DMS153 (cell line): ENCODE data around the gene ITPR2.

ENCODE experiments used
- DNase-seq: peaks from one replicate; lab custom pipeline; 2025; lab: John Stamatoyannopoulos, UW

The ITPR2 gene

GRCh38 chr12:26513363-26514043, 319.5 kb downstream of the ITPR2 start:
- no peak for DNase-seq

DNA sequence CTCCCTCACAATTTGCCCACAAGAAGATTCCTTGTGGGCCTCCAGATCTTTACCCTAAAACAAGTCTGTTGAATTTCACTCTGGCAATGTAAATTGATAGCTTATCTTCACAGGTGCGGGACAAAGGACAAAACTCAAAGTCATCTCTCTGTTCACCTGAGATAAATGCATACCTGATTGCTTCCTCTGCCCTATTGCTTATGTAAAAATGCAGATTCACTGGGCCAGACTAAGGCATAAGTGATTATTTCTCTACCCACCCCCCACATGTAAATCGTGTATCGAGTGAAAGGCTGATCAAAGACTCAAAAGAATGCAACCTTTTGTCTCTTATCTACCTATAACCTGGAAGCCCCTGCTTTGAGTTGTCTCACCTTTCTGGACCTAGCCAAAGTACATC, 320.8 kb downstream of the ITPR2 start:
- no peak for DNase-seq

- DNase-seq, result no peak
These were observed 322.7 kb downstream of the ITPR2 start for GRCh38 chr12:26510354-26510674.

DNA sequence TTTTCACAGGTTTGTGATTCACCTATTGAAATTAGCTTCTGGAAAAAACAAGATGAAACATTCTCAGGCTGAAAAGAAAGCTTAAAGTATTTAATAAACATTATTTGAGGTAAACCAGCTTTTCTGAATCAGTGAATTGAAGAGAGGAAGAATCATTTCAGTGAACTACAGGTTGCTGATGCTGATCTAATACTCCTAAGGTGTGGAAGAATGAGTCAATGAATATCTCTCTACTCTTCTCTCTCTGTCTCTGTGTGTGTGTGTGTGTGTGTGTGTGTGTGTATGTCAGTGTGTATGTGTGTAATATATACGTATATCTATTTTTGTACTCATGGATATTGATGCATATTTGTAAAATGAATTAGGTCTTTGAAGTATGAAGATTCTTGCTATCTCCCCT, 325.4 kb downstream of the ITPR2 start:
- DNase-seq, result no peak

GRCh38 chr12:26499979-26500640, 332.9 kb downstream of the ITPR2 start:
- DNase-seq, result no peak

- DNase-seq, result no peak
These were observed 336.8 kb downstream of the ITPR2 start for GRCh38 chr12:26496170-26496569.

- DNase-seq, result no peak
These were observed 339.3 kb downstream of the ITPR2 start for GRCh38 chr12:26493656-26494055.

GRCh38 chr12:26492406-26492805, 340.6 kb downstream of the ITPR2 start:
- no peak for DNase-seq

GRCh38 chr12:26489908-26490307, 343.1 kb downstream of the ITPR2 start:
- DNase-seq, result no peak

GRCh38 chr12:26488351-26488750, 344.6 kb downstream of the ITPR2 start:
- no peak for DNase-seq

DNA sequence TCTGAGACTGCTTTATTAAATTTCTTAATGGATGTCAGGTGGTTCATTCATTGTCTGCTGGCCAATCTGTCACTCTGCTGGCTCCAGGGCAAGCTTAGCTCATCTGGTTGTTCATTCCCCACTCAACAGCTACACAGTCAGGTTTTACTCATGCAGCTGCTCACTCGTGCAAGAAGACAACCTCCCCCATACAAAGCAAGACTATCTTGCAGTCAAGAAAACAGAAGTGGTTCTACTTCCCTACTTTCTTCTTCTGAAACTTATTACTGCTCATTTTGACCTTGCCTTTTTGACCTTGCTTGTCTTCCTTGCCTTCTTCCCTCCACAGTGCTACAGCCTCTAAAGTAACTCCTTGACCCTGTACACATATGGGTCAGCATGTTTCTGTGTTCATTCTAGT, 359.7 kb downstream of the ITPR2 start:
- no peak for DNase-seq

DNA sequence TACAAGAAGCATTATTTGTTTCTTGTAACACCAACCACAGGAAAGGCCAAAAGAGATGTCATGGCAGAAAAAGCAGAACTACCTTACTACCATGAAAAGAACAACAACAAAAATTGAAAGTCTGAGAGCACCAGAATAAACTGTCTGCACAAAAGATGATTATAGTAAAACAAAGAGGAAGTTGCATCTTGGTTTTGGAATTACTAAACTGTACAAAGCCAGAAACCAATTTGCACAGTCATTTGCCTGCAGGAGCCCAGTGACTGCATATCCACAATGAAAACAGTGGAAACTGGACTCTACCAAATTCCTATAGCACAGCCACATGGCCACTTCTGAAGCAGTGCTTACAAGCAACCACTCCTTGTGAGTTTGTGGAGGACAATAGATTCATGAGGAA, 361.4 kb downstream of the ITPR2 start:
- DNase-seq, result no peak

DNA sequence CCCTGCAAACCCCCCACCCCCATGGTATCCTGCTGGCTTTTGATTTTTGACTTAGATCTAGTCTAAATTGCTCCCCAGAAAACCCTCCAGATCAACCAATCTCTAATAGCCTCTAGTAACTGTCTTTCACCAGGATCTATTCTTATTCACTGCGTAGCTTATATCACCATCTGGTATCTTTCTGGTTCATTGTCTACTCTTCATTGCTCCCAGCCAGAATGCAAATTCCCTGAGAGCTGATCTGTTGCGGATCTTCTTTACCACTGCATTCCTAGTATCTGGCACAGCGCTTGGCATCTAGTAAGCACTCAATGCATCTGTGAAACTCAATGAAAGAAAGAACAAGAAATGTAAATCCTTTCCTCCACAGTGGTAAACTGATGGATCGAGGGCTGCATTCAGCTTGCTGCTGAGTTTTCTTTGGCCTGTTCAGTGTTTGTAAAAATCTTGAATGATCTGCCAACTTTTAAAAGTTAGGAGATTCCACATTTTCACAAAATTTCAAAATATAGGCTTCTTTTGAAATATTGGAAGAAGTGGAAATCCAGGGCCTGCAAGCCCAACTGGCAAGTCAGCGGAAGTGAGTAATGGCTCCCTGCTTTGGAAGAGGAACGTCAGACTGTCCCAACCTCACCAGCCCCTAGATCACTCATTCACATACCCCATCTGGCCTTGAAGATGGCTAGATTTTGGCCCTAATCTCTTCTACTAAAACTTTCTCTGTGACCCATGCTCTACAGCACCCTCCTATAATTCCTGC, 363.4 kb downstream of the ITPR2 start:
- no peak for DNase-seq

DNA sequence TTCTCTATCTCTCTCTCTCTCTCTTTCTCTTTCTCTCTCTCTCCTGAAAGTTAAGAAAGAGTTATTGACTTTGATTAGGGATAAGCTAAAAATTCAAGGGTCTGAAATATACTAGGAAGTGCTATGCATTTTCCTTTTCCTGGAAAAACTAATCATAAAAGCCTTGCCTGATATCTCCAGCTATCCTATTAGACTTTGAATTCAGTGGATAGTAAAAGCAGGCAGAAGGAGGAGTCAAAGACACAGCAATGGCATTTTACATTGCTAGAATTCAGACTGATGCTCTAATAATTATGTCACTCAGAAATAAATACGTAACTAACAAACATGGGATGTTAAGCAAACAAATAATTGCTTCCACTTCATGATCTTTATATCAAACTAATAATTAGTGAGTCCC, 365.6 kb downstream of the ITPR2 start:
- DNase-seq, result no peak

DNA sequence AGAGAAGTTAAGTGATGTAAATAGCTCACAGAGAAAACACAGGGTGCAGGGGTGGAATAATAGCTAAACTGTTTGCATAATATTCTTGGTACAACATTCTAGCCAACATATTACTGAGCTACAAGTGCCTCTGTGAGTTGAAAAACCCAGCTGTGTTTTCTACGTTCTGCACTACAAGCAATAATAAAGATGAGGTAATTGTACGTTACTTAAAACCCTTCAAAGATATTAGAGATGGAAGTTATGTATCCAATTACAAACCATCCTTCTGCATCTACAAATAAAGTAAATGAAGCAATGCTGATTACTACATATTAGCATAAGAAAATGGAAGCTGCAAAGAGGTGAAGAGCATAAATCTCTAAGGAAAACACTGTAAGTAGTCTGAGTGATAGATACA, 366.3 kb downstream of the ITPR2 start:
- DNase-seq, result no peak

DNA sequence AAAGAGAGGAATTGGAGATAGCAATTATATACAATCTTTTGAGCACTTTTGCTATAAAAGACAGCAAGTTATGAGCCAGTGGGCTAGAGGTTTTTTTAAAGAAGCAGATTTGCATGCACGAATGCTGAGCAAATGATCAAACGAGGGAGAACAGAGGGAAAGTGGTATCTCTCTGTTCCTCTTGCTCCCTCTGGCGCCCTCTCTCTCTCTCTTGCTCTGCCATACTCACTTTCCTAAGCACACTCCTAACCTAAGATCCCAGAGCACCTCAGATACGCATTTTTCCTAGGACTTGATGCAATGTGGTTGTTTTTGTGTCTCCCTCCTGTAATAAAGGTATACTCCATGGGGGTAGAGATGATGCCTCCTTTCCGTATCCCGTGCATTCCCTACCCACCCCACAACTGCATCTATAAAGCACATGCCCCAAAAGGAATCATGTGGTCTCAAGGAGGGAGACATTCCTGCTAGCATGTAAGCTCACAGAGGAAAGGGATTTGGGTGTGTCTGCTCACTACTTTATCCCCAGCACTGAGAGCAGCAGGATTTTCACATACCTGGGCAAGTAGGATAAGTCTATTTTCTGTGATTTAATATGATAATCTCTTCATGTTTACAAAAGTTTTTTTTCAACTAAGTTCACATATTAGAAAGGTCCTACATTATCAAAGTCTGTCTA, 367.4 kb downstream of the ITPR2 start:
- no peak for DNase-seq

DNA sequence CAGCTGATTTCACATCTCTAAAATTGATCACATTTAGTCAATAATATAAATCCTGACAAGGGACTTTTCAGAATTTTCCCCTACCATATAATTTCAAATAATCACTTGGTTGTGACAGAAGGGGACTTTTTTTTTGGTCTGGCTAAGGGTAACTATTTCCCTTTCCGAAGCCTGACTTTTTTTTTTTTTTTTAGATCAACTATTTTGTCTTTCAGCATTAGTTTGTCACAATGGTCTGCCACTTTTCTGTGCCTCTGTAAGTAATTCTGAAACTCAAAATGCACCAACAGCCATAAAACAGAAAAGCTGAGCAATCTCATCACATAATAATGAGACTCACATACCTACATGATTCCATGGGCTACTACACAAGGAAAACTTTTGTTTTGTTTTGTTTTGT, 371.2 kb downstream of the ITPR2 start:
- DNase-seq, result no peak

- no peak for DNase-seq
These were observed 372.6 kb downstream of the ITPR2 start for GRCh38 chr12:26460361-26460760.

- DNase-seq, result no peak
These were observed 376.9 kb downstream of the ITPR2 start for GRCh38 chr12:26455936-26456574.

- no peak for DNase-seq
These were observed 379.7 kb downstream of the ITPR2 start for GRCh38 chr12:26453246-26453645.

GRCh38 chr12:26452511-26452910, 380.5 kb downstream of the ITPR2 start:
- no peak for DNase-seq

GRCh38 chr12:26451763-26452162, 381.2 kb downstream of the ITPR2 start:
- no peak for DNase-seq
